GM18505 (cell line): Measurements from ENCODE around the gene SH3YL1.

ENCODE experiments used
- ATAC-seq: cut with Tn5 transposase; IDR thresholded peaks from one replicate; pipeline ENCODE4 v1.9.1; 2021; ENCODE audit not compliant: unreplicated experiment
- POLR2A ChIP-seq: IDR thresholded peaks from 4 replicates; pipeline ENCODE4 v1.6.1; 2011; ENCODE audit warnings: borderline replicate concordance; ENCODE audit not compliant: insufficient read depth, insufficient read length; ENCODE audit errors: extremely low read depth

SH3YL1 gene

GRCh38 chr2:278312-278926 lies 14.6 kb upstream of the SH3YL1 start:
- TF ChIP-seq POLR2A, result no peak
- ATAC-seq, result no peak

- no peak for TF ChIP-seq POLR2A
- peak; percentile 97 for ATAC-seq
These were observed 11.6 kb upstream of the SH3YL1 start for GRCh38 chr2:275466-275865.

- ATAC-seq, result no peak
- TF ChIP-seq POLR2A, result no peak
These were observed 10.7 kb upstream of the SH3YL1 start for GRCh38 chr2:274503-274902.

GRCh38 chr2:273333-273732 lies 9.5 kb upstream of the SH3YL1 start:
- no peak for ATAC-seq
- TF ChIP-seq POLR2A, result no peak

- no peak for TF ChIP-seq POLR2A
- no peak for ATAC-seq
These were observed 8.1 kb upstream of the SH3YL1 start for GRCh38 chr2:271917-272316.

- no peak for ATAC-seq
- no peak for TF ChIP-seq POLR2A
These were observed 7.0 kb upstream of the SH3YL1 start for GRCh38 chr2:270861-271260.

- no peak for ATAC-seq
- TF ChIP-seq POLR2A, result no peak
These were observed 5.7 kb upstream of the SH3YL1 start for GRCh38 chr2:269356-270030.

GRCh38 chr2:268323-268722 lies 4.5 kb upstream of the SH3YL1 start:
- no peak for TF ChIP-seq POLR2A
- no peak for ATAC-seq

GRCh38 chr2:264493-265468 lies 949 bp upstream of the SH3YL1 start, which contains the start of gene ACP1:
Gene ACP1 (plus strand): TSS chr2:264947. CDS start chr2:264965, 18 bp downstream.
- TF ChIP-seq POLR2A, result peak; percentile 90
- ATAC-seq, result peak; percentile 89

GRCh38 chr2:263022-263738 lies 652 bp downstream of the SH3YL1 start:
- ATAC-seq, result no peak
- TF ChIP-seq POLR2A, result no peak

- TF ChIP-seq POLR2A, result no peak
- no peak for ATAC-seq
These were observed 1.7 kb downstream of the SH3YL1 start for GRCh38 chr2:262117-262516.

- no peak for TF ChIP-seq POLR2A
- ATAC-seq, result no peak
These were observed 3.2 kb downstream of the SH3YL1 start for GRCh38 chr2:260507-261161.
